NCI-H1092 treated with DMSO at 0.1 percent for 48 hours (cell line): ENCODE data around the gene GFRA3.
A peak's percentile ranks its signal among the peaks of the same experiment; 100 is the strongest.

Experiments
- DNase-seq: peaks from one replicate; lab custom pipeline; 2025; lab: John Stamatoyannopoulos, UW

GFRA3 gene

DNA sequence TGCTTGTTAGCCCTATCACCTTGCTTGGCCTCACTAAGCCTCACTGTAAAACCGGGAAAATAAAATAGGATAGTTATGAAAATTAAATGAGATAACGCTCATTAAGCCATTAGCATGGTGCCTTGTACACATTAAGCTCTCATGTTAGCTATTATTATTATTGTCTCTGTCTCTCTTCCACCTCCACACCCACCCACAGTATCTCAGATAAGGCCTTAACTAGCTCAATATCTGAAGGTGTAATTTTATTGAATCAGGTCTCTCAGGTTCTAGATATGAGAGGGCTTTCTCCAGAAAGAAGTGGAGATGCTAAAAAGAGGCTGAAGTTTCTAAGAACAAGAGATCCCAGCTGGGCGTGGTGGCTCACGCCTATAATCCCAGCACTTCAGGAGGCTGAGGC is 27.6 kb downstream of the GFRA3 start:
- no peak for DNase-seq

DNA sequence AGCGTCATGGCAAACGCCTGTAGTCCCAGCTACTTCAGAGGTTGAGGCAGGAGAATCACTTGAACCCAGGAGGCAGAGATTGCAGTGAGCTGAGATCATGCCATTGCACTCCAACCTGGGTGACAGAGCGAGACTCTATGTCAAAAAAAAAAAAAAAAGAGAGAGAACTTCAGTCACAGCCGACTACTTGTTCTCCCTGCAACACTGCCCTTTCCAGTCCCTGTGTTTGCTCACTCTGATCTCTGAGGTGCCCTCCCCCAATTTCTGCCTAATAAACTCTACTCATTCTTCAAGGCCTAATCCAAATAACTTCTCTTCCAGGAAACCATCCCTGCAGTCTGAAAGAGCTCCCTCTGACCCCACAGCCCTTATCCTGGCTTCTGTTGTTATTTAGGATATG is 28.1 kb downstream of the GFRA3 start:
- DNase-seq = no peak

DNA sequence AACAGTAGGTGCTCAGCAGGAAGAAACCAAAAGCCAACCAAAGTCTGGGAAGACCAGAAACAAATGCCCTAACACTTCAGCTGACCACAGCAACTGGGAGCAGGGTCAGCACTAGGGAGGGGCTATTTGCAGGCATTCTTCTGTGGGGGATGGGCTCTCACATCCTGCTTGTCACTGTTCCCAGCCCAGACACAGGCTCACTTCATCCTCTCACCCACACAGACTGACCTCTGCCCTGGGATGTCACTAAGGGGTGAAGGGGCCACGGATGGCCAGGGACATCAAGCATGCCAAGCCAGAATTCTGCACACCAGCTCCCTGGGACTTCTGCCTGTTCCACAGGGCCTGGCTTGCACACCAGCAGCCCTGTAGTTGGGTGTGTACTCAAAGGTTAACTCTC is 28.7 kb downstream of the GFRA3 start:
- DNase-seq = no peak

DNA sequence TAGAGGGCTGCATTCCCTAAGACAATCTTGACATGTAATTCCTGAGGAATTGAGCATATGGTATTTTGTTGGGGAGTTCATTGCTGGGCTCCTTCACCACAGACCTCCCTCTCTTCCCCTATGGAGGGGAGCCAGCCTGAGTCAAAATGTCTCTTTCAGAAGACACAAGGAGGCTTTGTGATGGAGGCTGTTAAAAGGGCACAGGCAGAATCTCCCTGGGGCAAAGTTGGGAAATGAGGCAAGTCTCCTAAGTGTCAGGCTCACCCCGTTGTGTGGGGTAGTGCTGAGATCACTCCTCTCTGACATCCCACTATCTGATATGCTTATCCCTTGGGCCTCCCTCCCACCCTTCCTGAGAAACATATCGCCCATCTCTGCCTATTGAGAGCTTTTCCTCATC is 30.6 kb downstream of the GFRA3 start:
- no peak for DNase-seq

DNA sequence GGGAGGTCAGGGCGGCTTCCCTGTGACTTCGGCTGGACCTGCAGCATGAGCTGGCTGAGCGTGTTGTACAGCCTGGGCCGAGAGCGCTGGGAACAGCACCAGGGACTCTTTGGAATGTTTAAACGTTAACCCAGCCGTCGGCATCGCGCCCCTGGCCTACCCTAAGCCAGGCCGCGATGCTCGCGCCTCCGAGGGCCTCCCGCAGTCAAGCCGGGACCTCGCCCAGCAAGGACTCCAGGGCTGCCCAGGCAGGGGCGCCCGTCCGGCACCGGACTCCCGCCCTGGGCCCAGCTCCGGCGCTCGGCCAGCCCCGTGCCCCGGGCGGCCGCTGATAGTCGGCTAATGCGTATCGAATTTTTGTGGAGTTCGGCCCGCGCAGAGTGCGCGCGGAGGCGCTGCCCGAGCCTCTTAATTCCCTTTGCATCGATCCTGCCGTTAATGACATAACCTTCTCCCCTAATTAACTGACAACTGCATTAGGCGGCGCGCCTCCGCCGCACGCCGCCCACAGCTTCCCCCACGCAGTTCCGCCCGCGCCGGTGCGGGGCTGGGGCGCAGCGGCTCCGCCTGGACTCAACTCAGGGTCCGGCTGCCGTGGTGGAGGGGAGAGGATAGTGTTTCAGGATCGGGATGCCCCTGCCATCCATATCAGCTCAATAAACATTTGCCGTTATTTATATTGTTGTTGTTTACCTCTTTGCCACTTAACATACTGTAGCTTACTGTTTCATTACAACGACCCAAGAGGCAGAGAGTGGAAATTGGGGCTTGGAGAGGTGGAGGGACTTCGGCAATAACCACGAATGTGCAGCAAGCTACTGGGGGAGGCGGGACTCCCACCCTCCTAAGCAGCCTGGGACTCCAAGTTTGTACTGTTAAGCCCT is 32.5 kb downstream of the GFRA3 start:
- no peak for DNase-seq

DNA sequence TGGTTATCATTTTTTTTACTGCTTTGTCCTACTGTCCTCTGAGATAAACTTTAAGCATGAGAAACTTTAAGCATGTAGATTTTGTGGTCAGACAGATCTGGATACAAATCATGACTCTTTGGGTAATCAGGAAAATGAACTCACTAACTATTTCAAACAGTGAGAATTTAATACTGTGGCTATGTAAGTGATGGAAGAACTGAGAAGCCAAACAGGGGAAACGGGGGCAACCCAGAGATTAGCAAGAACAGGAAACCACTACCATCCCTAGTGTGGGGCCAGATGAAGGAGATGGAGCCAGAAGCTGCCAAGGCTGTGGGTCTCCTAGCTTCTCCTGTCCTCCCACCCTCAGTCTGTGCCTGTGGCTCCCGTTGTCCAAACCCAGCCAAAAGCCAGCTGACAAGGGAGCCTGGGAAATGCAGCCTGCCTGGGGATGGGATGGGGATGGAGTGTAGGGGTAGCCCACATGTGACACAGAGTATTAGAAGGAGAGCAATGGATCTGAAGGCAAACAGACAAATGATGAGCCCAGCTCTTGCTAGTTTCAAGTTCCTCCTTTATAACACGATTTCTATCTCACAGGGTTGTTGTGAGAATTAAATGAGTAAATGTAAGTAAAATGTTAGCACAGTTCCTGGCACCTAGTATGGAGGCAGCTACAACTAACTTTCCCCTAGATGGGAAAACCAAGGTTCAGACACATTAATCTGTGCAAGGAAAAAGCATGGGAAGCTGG is 33.6 kb downstream of the GFRA3 start:
- no peak for DNase-seq

DNA sequence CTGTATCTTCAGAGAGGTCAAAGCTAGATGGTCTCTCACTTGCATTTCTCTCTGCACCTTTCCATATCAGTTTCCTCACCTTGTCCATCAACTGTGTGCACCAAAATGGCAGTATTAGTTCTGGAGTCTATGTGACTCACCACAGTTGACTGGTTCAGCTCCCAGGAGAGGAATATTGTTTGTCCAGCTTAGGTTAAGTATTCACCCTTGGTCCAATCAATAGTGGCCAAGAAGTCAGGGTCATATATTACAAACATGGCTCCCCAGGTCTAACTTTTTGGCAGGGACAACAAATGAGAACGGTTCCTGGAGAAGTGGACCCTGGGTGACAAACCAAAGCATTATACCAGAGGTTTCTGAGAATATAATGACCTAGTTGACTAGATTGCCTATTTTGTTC is 36.4 kb downstream of the GFRA3 start:
- DNase-seq = no peak

DNA sequence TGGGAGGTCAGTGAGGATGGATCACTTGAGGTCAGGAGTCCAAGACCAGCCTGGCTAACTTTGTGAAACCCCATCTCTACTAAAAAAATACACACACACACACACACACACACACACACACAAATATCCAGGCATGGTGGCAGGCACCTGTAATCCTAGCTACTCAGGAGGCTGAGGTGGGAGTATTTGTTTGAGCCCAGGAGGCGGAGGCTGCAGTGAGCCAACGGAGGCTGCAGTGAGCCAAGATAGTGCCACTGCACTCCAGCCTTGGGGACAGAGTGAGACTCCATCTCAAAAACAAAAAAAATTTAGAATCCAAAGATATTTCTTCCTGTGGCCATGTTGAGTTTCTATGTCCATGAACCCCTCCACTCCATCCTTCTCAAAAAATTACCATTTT is 39.8 kb downstream of the GFRA3 start:
- DNase-seq = no peak

DNA sequence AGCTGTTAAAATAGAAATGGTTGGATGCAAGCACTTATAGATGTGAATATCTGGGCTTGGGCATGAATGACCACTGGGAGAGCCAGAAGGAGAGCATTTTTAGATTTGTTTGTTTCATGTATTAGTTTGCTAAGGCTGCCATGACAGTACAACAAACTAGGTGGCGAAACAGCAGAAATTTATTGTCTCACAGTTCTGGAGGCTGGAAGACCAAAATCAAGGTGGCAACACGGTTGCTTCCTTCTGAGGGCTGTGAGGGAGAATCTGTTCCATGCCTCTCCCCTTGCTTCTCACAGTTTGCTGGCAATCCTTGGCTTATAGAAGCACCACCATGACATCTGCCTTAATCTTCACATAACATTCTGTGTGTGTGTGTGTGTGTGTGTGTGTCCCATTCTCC is 41.1 kb downstream of the GFRA3 start:
- no peak for DNase-seq

DNA sequence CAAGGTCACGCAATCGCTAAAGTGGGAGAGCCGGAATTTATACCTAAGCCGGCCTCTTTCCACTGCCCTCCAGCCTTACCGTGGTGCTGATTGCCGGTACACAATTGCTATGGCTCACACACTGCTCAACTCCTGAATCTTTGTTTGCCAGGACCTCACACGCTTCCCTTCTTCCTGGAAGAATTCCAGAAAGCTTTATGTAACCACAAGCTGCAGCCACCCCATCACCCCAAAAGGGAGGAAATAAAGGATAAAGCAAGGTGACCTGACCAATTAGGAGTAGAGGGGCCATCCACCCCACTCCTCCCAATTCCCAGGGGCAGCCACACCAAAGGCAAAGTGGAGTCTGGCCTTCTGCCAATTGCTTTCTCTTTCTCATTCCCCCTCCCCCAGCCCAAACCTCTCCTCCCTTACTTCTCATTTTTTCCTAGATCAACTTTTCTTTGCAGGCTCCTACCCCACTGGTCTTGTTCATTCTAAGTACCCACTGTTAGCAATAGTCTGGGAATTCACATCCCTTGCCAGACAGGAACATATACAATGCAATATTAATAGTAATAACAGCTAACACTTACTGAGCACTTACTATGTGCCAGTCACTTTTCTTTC is 43.3 kb downstream of the GFRA3 start:
- peak; percentile 10 for DNase-seq

DNA sequence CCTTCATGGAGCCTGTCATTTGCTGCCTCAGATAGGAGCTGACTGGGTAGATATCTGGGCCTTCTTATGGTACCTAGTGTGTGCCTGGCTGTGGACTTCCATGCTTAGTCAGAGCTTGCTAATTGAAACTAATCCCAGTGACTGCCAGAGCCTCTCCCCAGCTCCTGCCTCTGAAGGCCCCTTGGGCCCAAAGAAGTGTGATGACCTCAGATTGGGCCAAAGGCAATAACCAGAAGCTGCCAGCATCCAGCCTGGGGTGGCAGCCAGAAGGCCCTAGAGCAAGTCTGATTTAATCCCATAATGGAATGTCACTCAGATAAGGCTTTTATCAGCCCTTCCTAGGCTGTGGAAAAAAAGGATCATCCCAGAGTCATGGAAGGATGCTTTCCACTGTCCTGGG is 44.2 kb downstream of the GFRA3 start:
- DNase-seq = no peak

DNA sequence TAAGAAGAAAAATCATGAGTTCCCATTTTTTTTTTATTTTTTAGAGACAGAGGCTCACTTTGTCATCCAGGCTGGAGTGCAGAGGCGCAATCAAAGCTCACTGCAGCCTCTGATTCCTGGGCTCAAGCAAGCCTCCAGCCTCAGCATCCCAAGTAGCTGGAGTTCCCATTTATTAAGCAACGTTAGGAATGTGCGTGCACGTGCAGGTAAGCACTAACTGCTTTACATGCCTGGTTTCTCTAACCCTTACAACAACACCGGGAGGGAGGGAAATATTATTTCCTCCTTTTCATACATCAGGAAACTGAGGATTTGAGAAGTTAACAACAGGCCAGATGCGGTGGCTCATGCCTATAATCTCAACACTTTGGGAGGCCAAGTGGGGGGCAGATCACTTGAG is 45.0 kb downstream of the GFRA3 start:
- no peak for DNase-seq

DNA sequence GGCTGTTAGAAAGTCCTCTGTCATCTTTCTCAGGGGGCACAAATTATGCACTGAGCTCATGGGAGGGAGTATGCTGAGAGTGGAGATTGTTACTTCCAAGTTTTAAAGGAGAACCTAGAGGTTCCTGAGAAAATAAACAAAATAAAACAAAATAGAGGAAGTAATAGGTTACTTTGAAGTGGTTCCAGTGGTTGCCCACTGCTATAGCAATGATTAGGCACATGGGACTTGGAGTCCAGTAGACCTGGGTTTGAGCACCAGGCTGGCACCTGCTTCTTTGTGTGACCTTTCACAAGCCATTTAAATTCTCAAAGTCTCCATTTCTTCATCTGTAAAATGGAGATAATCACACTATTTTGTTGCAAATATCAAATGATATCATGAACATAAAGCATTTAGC is 47.5 kb downstream of the GFRA3 start:
- DNase-seq = no peak

DNA sequence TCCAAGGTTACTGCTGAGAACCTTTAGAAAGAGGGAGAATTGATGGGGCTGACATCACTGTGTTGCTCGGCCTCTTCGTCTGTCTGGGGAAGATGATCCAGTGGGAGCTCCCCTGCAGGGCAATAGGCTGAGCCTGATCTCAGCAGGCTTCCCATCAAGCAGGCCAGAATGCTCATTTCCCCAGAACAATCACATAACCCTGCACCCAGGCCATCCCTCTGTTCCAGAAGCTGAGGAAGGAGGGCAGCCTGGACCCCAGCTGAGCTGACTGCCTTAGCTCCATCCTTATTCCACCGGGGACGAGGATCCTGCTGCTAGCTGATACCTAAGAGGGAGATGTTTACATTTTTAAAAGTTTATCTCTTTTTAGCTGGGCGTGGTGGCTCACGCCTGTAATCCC is 49.7 kb downstream of the GFRA3 start:
- no peak for DNase-seq

DNA sequence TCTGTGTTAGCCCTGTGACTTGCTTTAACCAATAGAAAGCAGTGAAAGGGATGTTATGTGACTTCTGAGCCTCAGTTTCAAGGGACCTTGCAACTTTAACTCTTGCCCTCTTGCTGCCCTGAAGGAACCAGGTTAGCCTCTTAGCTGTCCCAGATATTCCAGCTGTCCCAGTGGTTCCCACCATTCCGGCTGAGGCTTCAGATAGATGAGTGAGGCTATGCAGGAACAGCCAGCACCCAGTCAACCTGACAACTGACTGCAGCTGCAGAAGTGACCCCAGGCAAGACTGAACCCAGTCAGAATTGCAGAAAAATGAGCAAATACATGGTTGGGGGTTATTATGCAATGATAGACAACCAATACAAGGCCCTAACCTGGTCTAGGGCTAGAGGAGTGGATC is 50.9 kb downstream of the GFRA3 start:
- DNase-seq = no peak

DNA sequence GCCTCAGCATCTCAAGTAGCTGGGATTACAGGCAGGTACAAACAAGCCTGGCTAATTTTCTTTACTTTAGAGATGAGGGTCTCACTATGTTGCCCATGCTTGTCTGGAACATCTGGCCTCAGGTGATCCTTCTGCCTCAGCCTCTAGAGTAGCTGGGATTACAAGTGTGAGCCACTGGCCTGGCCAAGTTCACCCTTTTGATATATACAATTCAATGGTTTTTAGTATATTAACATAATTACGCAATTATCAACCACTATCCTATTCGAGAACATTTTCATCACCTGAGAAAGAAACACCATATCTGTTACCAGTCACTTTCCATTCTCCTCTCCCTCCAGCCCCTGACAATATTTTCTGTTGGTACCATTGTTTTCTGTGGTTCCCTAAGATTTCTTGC is 57.6 kb downstream of the GFRA3 start:
- DNase-seq = no peak

DNA sequence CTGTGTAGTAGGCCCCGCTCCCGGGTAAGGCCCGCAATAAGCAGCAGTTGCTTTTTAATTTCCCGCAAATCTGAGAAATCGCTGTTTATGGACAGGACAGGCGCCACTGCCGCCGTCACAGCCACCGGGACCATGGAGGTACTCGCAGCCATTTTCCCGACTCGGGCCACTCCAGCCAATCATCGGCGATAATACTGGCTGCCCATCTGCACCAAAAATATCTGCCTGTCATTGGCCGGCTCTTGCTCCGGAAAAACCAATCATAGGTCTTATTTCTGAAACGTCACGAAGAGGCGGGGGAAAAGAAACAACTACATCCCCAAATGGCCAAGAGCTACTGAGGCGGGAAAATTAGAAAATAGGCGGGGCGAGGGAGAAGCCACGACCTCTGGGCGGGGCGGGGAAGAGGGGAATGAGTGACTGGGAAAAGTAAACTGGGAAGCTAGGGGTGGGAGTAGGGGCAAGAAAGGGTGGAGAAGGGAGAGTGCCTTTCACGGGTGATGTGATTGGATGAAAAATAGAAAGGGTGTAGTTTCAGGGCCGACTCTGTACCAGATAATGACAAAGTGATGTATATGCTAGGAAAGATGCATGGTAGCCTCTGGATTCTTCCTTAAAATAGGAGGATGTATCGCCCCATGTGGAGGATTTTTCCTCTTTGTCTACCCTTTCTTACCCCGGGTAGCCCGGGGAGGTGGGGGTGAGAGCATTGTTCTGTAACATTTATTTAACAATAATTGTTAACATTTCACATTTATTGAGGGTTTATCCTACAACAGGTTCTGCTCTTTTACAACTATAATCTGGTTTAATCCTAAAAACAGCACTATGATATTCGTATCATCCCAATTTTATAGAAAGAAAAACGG is 61.0 kb downstream of the GFRA3 start, which contains the start of gene CDC23:
CDC23 (minus strand) TSS at position 163 of the 869 bp plus-strand sequence; CDS start at position 152, 11 bp downstream.
- DNase-seq = peak; percentile 94

DNA sequence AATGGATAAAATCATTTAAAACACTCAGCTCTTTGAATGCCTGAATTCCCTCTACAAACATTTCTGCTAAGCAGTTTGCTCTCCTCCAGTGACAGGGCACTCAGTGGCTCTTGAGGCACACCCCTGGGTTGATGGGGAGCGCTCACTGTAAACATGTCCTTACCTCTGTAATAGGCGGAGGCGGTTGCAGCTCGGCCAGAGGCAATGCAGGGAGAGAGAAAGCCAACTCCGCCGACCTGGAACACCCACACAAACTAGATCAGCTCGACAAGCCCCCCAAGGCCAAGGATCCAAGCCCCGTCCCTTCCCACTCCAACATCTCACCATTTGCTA is 61.6 kb downstream of the GFRA3 start:
- DNase-seq = no peak

DNA sequence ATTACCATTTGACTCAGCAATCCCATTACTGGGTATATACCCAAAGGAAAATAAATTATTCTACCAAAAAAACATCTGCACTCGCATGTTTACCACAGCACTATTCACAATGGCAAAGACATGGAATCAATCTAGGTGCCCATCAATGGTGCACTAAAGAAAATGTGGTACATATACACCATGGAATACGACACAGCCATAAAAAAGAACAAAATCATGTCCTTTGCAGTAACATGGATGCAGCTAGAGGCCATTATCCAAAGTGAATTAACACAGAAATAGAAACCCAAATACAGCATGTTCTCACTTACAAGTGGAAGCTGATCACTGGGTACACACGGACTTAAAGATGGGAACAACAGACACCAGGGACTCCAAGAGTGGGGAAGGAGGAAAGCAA is 63.4 kb downstream of the GFRA3 start:
- DNase-seq = no peak
